HEK293T (cell line): ENCODE measurements around the gene TGFBR2.

Experiments
- CTCF ChIA-PET: fragments of 350-600 bp; formaldehyde crosslinking; extraction: SDS; loops from one replicate; lab custom pipeline; 2021; ENCODE audit warnings: antibody characterized with exemption, inconsistent platforms; lab: Yijun Ruan, JAX
- POLR2A ChIA-PET: fragments of 350-600 bp; formaldehyde crosslinking; extraction: SDS; loops from one replicate; lab custom pipeline; 2020; ENCODE audit warnings: antibody characterized with exemption, inconsistent platforms; lab: Yijun Ruan, JAX
- DNase-seq: peaks from one replicate; pipeline ENCODE4 v3.0.0; 2012; ENCODE audit warnings: mixed read lengths; ENCODE audit errors: extremely low spot score
- ARNT ChIP-seq: fragments of 450-650 bp; IDR thresholded peaks from 2 replicates; pipeline ENCODE4 v1.6.1; 2017; ENCODE audit warnings: mild to moderate bottlenecking
- BHLHE40 ChIP-seq: fragments of 450-650 bp; IDR thresholded peaks from 2 replicates; pipeline ENCODE4 v1.6.1; 2016; ENCODE audit warnings: mild to moderate bottlenecking, moderate library complexity, borderline replicate concordance
- CTBP1 ChIP-seq: fragments of 450-650 bp; IDR thresholded peaks from 2 replicates; pipeline ENCODE4 v1.6.1; 2016; ENCODE audit warnings: borderline replicate concordance
- ELF4 ChIP-seq: fragments of 450-650 bp; IDR thresholded peaks from 2 replicates; pipeline ENCODE4 v1.6.1; 2017; ENCODE audit warnings: antibody characterized with exemption
- FOXA1 ChIP-seq: fragments of 450-650 bp; IDR thresholded peaks from 2 replicates; pipeline ENCODE4 v1.6.1; 2016; ENCODE audit warnings: mild to moderate bottlenecking
- FOXK2 ChIP-seq: fragments of 450-650 bp; IDR thresholded peaks from 2 replicates; pipeline ENCODE4 v1.6.1; 2016; ENCODE audit warnings: mild to moderate bottlenecking
- FOXM1 ChIP-seq: fragments of 450-650 bp; IDR thresholded peaks from 2 replicates; pipeline ENCODE4 v1.6.1; 2017; ENCODE audit warnings: mild to moderate bottlenecking, borderline replicate concordance
- HDGF ChIP-seq: fragments of 450-650 bp; IDR thresholded peaks from 2 replicates; pipeline ENCODE4 v1.6.1; 2017; ENCODE audit warnings: antibody characterized with exemption, borderline replicate concordance
- L3MBTL2 ChIP-seq: fragments of 450-650 bp; conservative IDR thresholded peaks from 2 replicates; pipeline ENCODE4 v1.6.1; 2016; ENCODE audit warnings: mild to moderate bottlenecking
- LEF1 ChIP-seq: fragments of 450-650 bp; IDR thresholded peaks from 2 replicates; pipeline ENCODE4 v1.6.1; 2017; ENCODE audit warnings: mild to moderate bottlenecking, borderline replicate concordance
- NFRKB ChIP-seq: fragments of 450-650 bp; IDR thresholded peaks from 2 replicates; pipeline ENCODE4 v1.6.1; 2016; ENCODE audit warnings: mild to moderate bottlenecking, moderate library complexity
- SP1 ChIP-seq: fragments of 450-650 bp; IDR thresholded peaks from 2 replicates; pipeline ENCODE4 v1.6.1; 2017
- SUZ12 ChIP-seq: fragments of 450-650 bp; IDR thresholded peaks from 2 replicates; pipeline ENCODE4 v1.6.1; 2016; ENCODE audit warnings: mild to moderate bottlenecking
- TARDBP ChIP-seq: fragments of 450-650 bp; IDR thresholded peaks from 2 replicates; pipeline ENCODE4 v1.6.1; 2016
- ZNF384 ChIP-seq: fragments of 450-650 bp; IDR thresholded peaks from 2 replicates; pipeline ENCODE4 v1.6.1; 2016
- TF ChIP-seq, protein P1 (sequence below): fragments of 450-650 bp; IDR thresholded peaks from 2 replicates; pipeline ENCODE4 v1.6.1; 2016

Gene TGFBR2

DNA sequence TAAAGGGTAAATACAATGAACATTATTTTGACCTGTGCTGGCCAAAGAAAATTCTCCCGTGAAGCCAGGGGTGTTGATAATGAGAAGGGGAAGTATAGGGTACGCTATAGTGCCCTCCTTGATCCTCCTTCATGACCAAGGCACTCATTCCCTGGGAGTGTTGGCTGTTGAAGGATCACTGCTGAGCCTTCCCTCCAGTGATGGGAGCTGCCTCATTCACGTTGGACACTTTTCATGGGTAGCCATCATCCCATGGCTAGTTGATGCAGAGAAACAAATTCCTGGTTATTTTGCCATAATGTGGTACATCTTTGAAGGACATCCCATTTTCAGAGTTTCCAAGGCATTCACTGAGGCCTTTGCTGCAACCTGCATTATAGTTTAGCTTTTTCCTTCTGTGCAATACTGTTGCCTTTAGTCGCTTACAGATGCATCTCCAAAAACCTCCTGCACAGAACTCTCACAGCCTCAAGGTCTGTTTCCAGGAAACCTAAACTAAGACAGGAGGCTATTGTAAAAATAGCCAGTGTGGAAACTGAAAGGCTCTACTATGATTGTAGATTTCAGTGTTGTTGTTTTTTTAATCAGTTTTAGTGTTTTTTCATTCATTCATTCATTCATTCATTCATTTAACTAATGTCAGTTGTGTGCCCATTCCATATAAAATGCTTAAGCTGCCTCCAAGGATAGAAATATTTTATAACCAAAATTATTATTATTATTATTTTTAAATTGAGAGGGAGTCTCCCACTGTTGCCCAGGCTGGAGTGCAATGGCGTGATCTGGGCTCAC, 40.8 kb downstream of the TGFBR2 start:
- DNase-seq, result no peak
- no peak for TF ChIP-seq FOXA1
- TF ChIP-seq SUZ12, result no peak
- TF ChIP-seq FOXM1, result no peak
- TF ChIP-seq, protein P1, sequence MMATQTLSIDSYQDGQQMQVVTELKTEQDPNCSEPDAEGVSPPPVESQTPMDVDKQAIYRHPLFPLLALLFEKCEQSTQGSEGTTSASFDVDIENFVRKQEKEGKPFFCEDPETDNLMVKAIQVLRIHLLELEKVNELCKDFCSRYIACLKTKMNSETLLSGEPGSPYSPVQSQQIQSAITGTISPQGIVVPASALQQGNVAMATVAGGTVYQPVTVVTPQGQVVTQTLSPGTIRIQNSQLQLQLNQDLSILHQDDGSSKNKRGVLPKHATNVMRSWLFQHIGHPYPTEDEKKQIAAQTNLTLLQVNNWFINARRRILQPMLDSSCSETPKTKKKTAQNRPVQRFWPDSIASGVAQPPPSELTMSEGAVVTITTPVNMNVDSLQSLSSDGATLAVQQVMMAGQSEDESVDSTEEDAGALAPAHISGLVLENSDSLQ, result no peak
- TF ChIP-seq FOXK2, result no peak
- no peak for TF ChIP-seq BHLHE40
- TF ChIP-seq ARNT, result no peak
- TF ChIP-seq ZNF384, result no peak
- no peak for TF ChIP-seq ELF4
- no peak for TF ChIP-seq CTBP1
- TF ChIP-seq NFRKB, result no peak
- no peak for TF ChIP-seq L3MBTL2
- TF ChIP-seq SP1, result no peak
- no peak for TF ChIP-seq LEF1
- TF ChIP-seq TARDBP, result no peak
- no peak for TF ChIP-seq HDGF
- POLR2A ChIA-PET, result no interaction called here
- CTCF ChIA-PET, result no interaction called here

DNA sequence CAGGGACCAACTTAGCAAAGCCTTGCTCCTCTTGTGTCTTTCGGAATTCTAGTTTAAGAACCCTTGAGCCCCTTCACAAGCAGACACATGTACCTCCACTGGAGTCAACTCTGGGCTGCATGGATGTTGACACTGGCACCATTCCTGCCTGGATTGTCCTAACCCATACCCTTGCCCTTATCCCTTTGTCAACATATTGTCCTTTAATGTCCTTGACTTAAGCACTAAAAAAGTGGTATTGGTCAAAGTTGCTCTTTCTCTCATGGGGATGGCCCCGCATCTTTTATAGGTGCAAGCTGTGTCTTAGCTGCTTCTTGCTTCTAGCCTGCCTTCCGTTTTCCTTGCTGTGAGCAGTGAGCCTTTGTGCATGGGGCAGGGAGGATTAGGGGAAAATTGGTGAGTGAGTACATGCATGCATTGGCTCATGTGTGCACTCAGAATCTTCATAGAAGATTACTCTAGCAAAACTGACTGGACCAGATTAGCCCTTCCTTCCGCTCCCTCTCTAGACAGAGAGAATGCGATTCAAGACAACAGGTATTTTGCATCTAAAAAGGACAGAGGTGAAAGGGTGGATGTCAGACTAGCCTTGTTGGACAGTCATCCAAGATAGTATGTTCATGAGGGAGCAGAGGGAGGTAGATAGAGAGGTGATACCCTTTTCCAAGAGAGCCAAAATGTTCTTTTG, 42.4 kb downstream of the TGFBR2 start:
- no peak for DNase-seq
- POLR2A ChIA-PET, result no interaction called here
- CTCF ChIA-PET, result no interaction called here
- TF ChIP-seq TARDBP, result no peak
- TF ChIP-seq BHLHE40, result no peak
- TF ChIP-seq FOXA1, result no peak
- TF ChIP-seq FOXM1, result no peak
- TF ChIP-seq, protein P1, result no peak
- no peak for TF ChIP-seq NFRKB
- TF ChIP-seq L3MBTL2, result no peak
- no peak for TF ChIP-seq HDGF
- no peak for TF ChIP-seq SUZ12
- no peak for TF ChIP-seq ZNF384
- TF ChIP-seq ELF4, result no peak

DNA sequence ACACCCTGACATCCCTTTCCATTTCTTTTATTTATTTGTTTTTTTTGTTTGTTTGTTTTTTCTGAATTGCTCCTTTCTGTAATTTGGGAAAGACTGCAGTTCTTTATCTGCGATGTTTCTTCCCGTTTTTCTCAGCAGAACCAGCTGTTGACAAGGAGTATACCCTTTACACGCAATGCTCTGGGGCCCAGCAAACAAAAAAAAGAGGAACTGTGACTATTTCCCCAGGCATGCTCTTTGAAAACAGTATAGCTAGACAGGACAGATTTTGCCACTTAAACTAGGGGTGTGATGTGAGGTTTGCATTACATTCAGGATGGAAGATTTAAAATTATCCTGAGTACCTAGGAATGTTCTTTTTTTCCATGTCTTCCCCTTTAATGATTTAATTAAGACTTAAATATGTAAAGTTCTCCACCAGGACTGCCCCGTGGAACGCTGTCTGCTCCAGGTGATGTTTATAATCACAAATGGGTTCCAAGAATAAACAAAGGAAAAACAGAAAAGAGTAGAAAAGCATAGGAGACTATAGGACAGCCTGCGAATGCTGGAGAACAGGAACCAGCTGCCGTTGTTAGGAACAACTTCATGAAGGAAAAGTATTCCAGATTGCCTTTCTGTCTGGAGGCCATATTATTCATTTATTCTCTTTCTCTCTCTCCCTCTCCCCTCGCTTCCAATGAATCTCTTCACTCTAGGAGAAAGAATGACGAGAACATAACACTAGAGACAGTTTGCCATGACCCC, 43.3 kb downstream of the TGFBR2 start:
- ChIA-PET POLR2A (no interaction called here), CTCF (interaction anchor here (0.6 kb wide), 1 partner anchor 403 kb away, joined by 3 read pairs; no protein-coding TSS in a partner anchor)
- no peak for DNase-seq
- TF ChIP-seq TARDBP (no peak), ELF4 (no peak), FOXA1 (no peak), SUZ12 (no peak), BHLHE40 (no peak), LEF1 (no peak), SP1 (no peak), HDGF (no peak), NFRKB (no peak), FOXK2 (no peak), L3MBTL2 (no peak), ZNF384 (no peak)
- TF ChIP-seq, protein P1, result no peak

DNA sequence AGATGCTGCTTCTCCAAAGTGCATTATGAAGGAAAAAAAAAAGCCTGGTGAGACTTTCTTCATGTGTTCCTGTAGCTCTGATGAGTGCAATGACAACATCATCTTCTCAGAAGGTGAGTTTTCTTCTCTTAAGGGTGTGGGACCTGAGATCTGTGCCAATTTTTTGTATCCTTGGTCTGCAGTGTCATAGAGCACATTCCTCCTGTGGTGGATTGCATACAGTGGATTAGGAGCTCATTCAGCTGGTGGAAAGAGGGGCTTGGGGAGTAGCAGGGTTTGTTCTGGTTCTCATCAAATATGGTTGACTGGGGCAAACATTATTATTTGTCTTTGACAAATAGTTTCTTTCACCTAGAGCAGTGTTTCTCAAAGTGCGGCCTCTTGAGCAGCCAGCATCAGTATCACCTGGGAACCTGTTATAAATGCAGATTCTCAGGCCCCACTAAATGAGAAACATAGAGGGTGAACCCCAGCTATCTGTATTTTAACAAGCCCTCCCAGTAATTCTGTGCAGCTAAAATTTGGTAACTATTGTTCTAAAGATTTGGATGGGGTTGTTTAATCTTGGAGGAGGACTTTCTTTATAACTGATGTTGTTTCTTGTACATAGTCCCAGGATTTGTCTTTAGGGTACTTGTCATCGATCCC, 44.1 kb downstream of the TGFBR2 start:
- DNase-seq, result no peak
- POLR2A ChIA-PET, result no interaction called here
- TF ChIP-seq ZNF384 (no peak), TARDBP (no peak), ELF4 (no peak), CTBP1 (no peak), SP1 (no peak), LEF1 (no peak), HDGF (no peak), ARNT (no peak), FOXK2 (no peak), SUZ12 (no peak), BHLHE40 (no peak), FOXM1 (no peak), FOXA1 (no peak), L3MBTL2 (no peak)
- TF ChIP-seq, protein P1, result no peak
- CTCF ChIA-PET, result no interaction called here

DNA sequence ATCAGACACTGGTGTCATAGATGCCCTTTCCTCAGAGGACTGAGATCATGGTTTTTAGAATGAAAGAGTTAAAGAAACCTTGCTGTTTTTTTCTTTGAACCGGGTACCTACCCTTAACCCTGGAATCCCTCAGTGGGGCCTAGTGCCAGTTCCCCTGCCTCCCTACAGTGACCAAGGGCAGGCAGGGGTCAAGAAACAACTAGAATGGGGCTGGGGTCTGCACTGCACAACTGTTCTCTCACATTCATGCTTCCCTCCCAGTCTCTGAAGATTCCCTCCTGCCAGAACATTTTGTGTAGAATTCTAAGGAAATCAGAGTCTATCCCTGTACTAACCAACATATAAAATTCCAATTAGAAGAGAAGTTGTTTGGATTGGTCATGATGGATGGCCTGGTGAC, 47.9 kb downstream of the TGFBR2 start:
- no peak for DNase-seq
- ChIA-PET POLR2A (no interaction called here), CTCF (interaction anchor here (0.9 kb wide), 1 partner anchor 48 kb away, joined by 3 read pairs; the partner anchor contains the start of gene TGFBR2)
- TF ChIP-seq LEF1 (no peak), NFRKB (no peak), FOXM1 (no peak), FOXA1 (no peak), TARDBP (no peak), ELF4 (no peak), SUZ12 (no peak), SP1 (no peak), ARNT (no peak), BHLHE40 (no peak), HDGF (no peak), ZNF384 (no peak), CTBP1 (no peak)
- TF ChIP-seq, protein P1, result no peak; the same call in none of the 2 replicates
